SK-N-SH (cell line): ENCODE data around the gene SELENOV. TPM values are rescaled to one million over a fixed set of nuclear protein-coding genes. Genes with fewer than 3 reads are reported as not detected.

ENCODE experiments used
- CTCF ChIA-PET: fragments of 300-600, 350-600 bp; formaldehyde crosslinking; extraction: SDS; loops from one replicate; lab custom pipeline; 2021; lab: Yijun Ruan, JAX
- POLR2A ChIA-PET: fragments of 350-600 bp; sonication (Branson Sonifier 250); formaldehyde crosslinking; extraction: SDS; loops from one replicate; lab custom pipeline; 2020; ENCODE audit warnings: antibody characterized with exemption, inconsistent platforms; lab: Yijun Ruan, JAX
- DNase-seq: peaks from one replicate; pipeline ENCODE4 v3.0.0; 2012
- H2AFZ ChIP-seq: fragments of 200-600 bp; sonication (generic); 2 replicates; pipeline ENCODE4 v1.8.1; 2016; ENCODE audit warnings: antibody characterized with exemption, mild to moderate bottlenecking, low read depth
- H3F3A ChIP-seq: fragments of 200-600 bp; sonication (generic); replicated peaks from 2 replicates; pipeline ENCODE3; 2016; ENCODE audit warnings: antibody characterized with exemption, mild to moderate bottlenecking; ENCODE audit not compliant: insufficient read depth
- H3K27ac ChIP-seq, 2 experiments: fragments of 200-500 bp in 1 of 2; fragments of 200-600 bp in 1 of 2; sonication (Bioruptor generic) in 1 of 2; sonication (generic), shearing (Covaris generic) in 1 of 2; 2 replicates each; pipeline versions ENCODE4 v1.5.1 to v1.6.1; 2014 to 2016; ENCODE audit warnings: low read depth in 2 of 2, inconsistent platforms in 1 of 2, low read length in 1 of 2, mild to moderate bottlenecking in 1 of 2, mixed read lengths in 1 of 2
- H3K27me3 ChIP-seq: fragments of 200-600 bp; sonication (generic), shearing (Covaris generic); 2 replicates; pipeline ENCODE4 v1.6.1; 2016; ENCODE audit warnings: mixed run types; ENCODE audit not compliant: insufficient read depth
- H3K36me3 ChIP-seq, 2 experiments: fragments of 200-500 bp in 1 of 2; fragments of 200-600 bp in 1 of 2; sonication (Bioruptor generic) in 1 of 2; sonication (generic) in 1 of 2; replicated peaks in 1 of 2; 2 replicates each; pipeline versions ENCODE3 to v1.5.1; 2014 to 2016; ENCODE audit warnings: low read length in 1 of 2, mild to moderate bottlenecking in 1 of 2; ENCODE audit not compliant: insufficient read depth in 2 of 2, control insufficient read depth in 1 of 2
- H3K4me1 ChIP-seq, 2 experiments: fragments of 200-500 bp in 1 of 2; fragments of 200-600 bp in 1 of 2; sonication (Bioruptor generic) in 1 of 2; sonication (generic), shearing (Covaris generic) in 1 of 2; 2 replicates each; pipeline versions ENCODE4 v1.5.1 to v1.6.1; 2014 to 2016; ENCODE audit warnings: low read depth in 1 of 2, low read length in 1 of 2, mixed run types in 1 of 2; ENCODE audit not compliant: insufficient read depth in 2 of 2, control insufficient read depth in 1 of 2
- H3K4me2 ChIP-seq: fragments of 200-600 bp; sonication (generic), shearing (Covaris generic); 2 replicates; pipeline ENCODE4 v1.6.1; 2017; ENCODE audit warnings: mixed run types
- H3K4me3 ChIP-seq, 2 experiments: fragments of 200-500 bp in 1 of 2; fragments of 200-600 bp in 1 of 2; sonication (Bioruptor generic) in 1 of 2; sonication (generic), shearing (Covaris generic) in 1 of 2; 2 replicates each; pipeline versions ENCODE4 v1.5.1 to v1.8.1; 2014 to 2016; ENCODE audit warnings: low read depth in 2 of 2, inconsistent platforms in 1 of 2, low read length in 1 of 2, mild to moderate bottlenecking in 1 of 2, mixed read lengths in 1 of 2, moderate library complexity in 1 of 2
- H3K79me2 ChIP-seq: fragments of 200-600 bp; sonication (generic); 2 replicates; pipeline ENCODE4 v1.8.1; 2017; ENCODE audit warnings: mild to moderate bottlenecking; ENCODE audit not compliant: insufficient read depth
- H3K9ac ChIP-seq: fragments of 200-600 bp; sonication (generic); 2 replicates; pipeline ENCODE4 v1.6.1; 2017; ENCODE audit warnings: mixed run types
- H3K9me2 ChIP-seq: fragments of 200-600 bp; sonication (generic); 2 replicates; pipeline ENCODE4 v1.6.1; 2017; ENCODE audit warnings: mixed run types
- H3K9me3 ChIP-seq: fragments of 200-600 bp; sonication (generic); 2 replicates; pipeline ENCODE4 v1.6.1; 2017; ENCODE audit warnings: mixed run types, mild to moderate bottlenecking, moderate library complexity
- H4K20me1 ChIP-seq: fragments of 200-600 bp; sonication (generic); 2 replicates; pipeline ENCODE4 v1.6.1; 2017; ENCODE audit warnings: mild to moderate bottlenecking, mixed run types; ENCODE audit not compliant: insufficient read depth
- ELF1 ChIP-seq: IDR thresholded peaks from 2 replicates; pipeline ENCODE4 v1.4.0; 2012
- EP300 ChIP-seq, 2 experiments: IDR thresholded peaks; 2 replicates each; pipeline versions ENCODE4 v1.4.0 to v1.6.1; 2012; ENCODE audit warnings: borderline replicate concordance in 1 of 2, low read depth in 1 of 2, low read length in 1 of 2
- EZH2phosphoT487 ChIP-seq: fragments of 200-600 bp; sonication (generic); IDR thresholded peaks from 2 replicates; pipeline ENCODE4 v1.6.1; 2017; ENCODE audit warnings: low read depth, mixed run types, mild to moderate bottlenecking, antibody characterized with exemption, moderate library complexity, borderline replicate concordance
- FOSL2 ChIP-seq: IDR thresholded peaks from 2 replicates; pipeline ENCODE4 v1.4.0; 2012; ENCODE audit warnings: low read depth, mild to moderate bottlenecking, moderate library complexity, borderline replicate concordance
- FOXJ3 ChIP-seq: sonication (generic); formaldehyde crosslinking; IDR thresholded peaks from 2 replicates; pipeline ENCODE4 v1.5.1; 2020; ENCODE audit warnings: mild to moderate bottlenecking, missing genetic modification reagents
- FOXM1 ChIP-seq: IDR thresholded peaks from 2 replicates; pipeline ENCODE4 v1.4.0; 2012; ENCODE audit warnings: low read depth, mild to moderate bottlenecking
- GABPA ChIP-seq: IDR thresholded peaks from 2 replicates; pipeline ENCODE4 v1.4.0; 2012; ENCODE audit warnings: low read depth, mild to moderate bottlenecking
- GATA2 ChIP-seq: sonication (generic); formaldehyde crosslinking; IDR thresholded peaks from 2 replicates; pipeline ENCODE4 v1.5.0; 2020; ENCODE audit warnings: mild to moderate bottlenecking, missing genetic modification reagents
- JUND ChIP-seq: IDR thresholded peaks from 2 replicates; pipeline ENCODE4 v1.4.0; 2012
- MEF2A ChIP-seq: IDR thresholded peaks from 2 replicates; pipeline ENCODE4 v1.4.0; 2012; ENCODE audit warnings: low read depth, borderline replicate concordance
- MXI1 ChIP-seq: IDR thresholded peaks from 2 replicates; pipeline ENCODE4 v1.6.1; 2012; ENCODE audit warnings: mild to moderate bottlenecking, low read depth, low read length, improper control_type of control experiment
- NFIC ChIP-seq: IDR thresholded peaks from 2 replicates; pipeline ENCODE4 v1.4.0; 2012; ENCODE audit warnings: borderline replicate concordance
- NRF1 ChIP-seq: IDR thresholded peaks from 2 replicates; pipeline ENCODE4 v1.6.1; 2012; ENCODE audit warnings: low read depth, mild to moderate bottlenecking, low read length
- POLR2AphosphoS5 ChIP-seq: IDR thresholded peaks from 2 replicates; pipeline ENCODE4 v1.6.1; 2012; ENCODE audit warnings: low read depth, low read length
- SIN3A ChIP-seq: IDR thresholded peaks from 2 replicates; pipeline ENCODE4 v1.6.1; 2012; ENCODE audit warnings: low read depth, mild to moderate bottlenecking, low read length, moderate library complexity, borderline replicate concordance
- TAF1 ChIP-seq: IDR thresholded peaks from 2 replicates; pipeline ENCODE4 v1.6.1; 2012; ENCODE audit warnings: low read depth, mild to moderate bottlenecking, low read length, moderate library complexity, borderline replicate concordance
- TCF12 ChIP-seq: IDR thresholded peaks from 2 replicates; pipeline ENCODE4 v1.4.0; 2012
- TEAD4 ChIP-seq: IDR thresholded peaks from 2 replicates; pipeline ENCODE4 v1.4.0; 2012; ENCODE audit warnings: mild to moderate bottlenecking, borderline replicate concordance; ENCODE audit not compliant: insufficient read depth
- USF1 ChIP-seq: IDR thresholded peaks from 2 replicates; pipeline ENCODE4 v1.4.0; 2012; ENCODE audit warnings: low read depth, borderline replicate concordance
- USF2 ChIP-seq: fragments of 150-350 bp; IDR thresholded peaks from 2 replicates; pipeline ENCODE4 v1.6.1; 2017; ENCODE audit warnings: antibody characterized with exemption, low read length, low read depth, borderline replicate concordance
- YY1 ChIP-seq: IDR thresholded peaks from 2 replicates; pipeline ENCODE4 v1.4.0; 2012; ENCODE audit warnings: low read depth, mild to moderate bottlenecking
- WGBS: methylation state at CpG from one replicate; pipeline ENCODE4 v1.1.6; 2017; ENCODE audit warnings: low lambda C conversion rate; 5-methylcytosine and 5-hydroxymethylcytosine counted together
- polyA plus RNA-seq, 3 experiments: library from polyadenylated mRNA; depleted of rRNA; stranded (reverse); fragments of >200 nt; gene quantifications; 2 replicates each; pipeline ENCODE4 v1.2.3, GENCODE V29; 2012
- TF ChIP-seq, protein P1 (sequence below): fragments of 200-600 bp; sonication (generic); IDR thresholded peaks from 2 replicates; pipeline ENCODE4 v1.6.1; 2017; ENCODE audit warnings: antibody characterized with exemption, mild to moderate bottlenecking, moderate library complexity
- TF ChIP-seq, protein P2 (sequence below): IDR thresholded peaks from 2 replicates; pipeline ENCODE4 v1.4.0; 2012; ENCODE audit warnings: low read depth
- TF ChIP-seq, protein P3 (sequence below): fragments of 150-350 bp; IDR thresholded peaks from 2 replicates; pipeline ENCODE4 v1.6.1; 2016; ENCODE audit warnings: mild to moderate bottlenecking, low read depth, low read length

The SELENOV gene
- polyA plus RNA-seq, 1 of the 3 experiments (the other 2 are of a cell fraction), result 0.08 TPM

GRCh38 chr19:39481229-39481545, 33.8 kb upstream of the SELENOV start:
- peak overlapping the region; percentile 95 for H3K4me2 ChIP-seq
- H3K4me1 ChIP-seq, result peaks cover 0 to 14% of the 10 kb centered on the region in 2 experiments; a peak in 1 of 4 replicates
- peaks cover 22% of the 10 kb centered on the region for H3F3A ChIP-seq
- ChIA-PET POLR2A (no interaction called here), CTCF (interaction anchor here (1.2 to 1.3 kb wide), 2 partner anchors 17 to 52 kb away, joined by 5 to 8 read pairs; partner anchors contain the start of gene EID2B)
- H3K36me3 ChIP-seq, result peaks cover 18% of the 10 kb centered on the region in 2 experiments
- no peaks in the 10 kb centered on the region for H3K27me3 ChIP-seq
- peak overlapping the region; percentile 96 for H3K9ac ChIP-seq
- H3K9me3 ChIP-seq, result no peaks in the 10 kb centered on the region
- peak overlapping the region; percentile 65 to 66; a peak in 3 of 4 replicates for H3K27ac ChIP-seq
- H4K20me1 ChIP-seq, result no peaks in the 10 kb centered on the region
- peaks cover 33% of the 10 kb centered on the region for H3K79me2 ChIP-seq
- H3K4me3 ChIP-seq, result peak overlapping the region; percentile 94 to 95
- peak overlapping the region; percentile 88 for H2AFZ ChIP-seq
- no peak for DNase-seq
- no peaks in the 10 kb centered on the region for H3K9me2 ChIP-seq
- TF ChIP-seq NFIC (no peak), EZH2phosphoT487 (no peak), FOXM1 (no peak), MXI1 (no peak), FOXJ3 (CRISPR knock-in tag) (no peak), GABPA (no peak), TEAD4 (no peak), POLR2AphosphoS5 (no peak), NRF1 (no peak), EP300 (IDR thresholded peaks at IDR 0.05; ENCODE audit: borderline replicate concordance in 1 of 2, low read depth in 1 of 2, low read length in 1 of 2) (no peak), ELF1 (no peak), TCF12 (no peak), JUND (no peak), TAF1 (no peak), MEF2A (no peak)
- TF ChIP-seq, protein P1, sequence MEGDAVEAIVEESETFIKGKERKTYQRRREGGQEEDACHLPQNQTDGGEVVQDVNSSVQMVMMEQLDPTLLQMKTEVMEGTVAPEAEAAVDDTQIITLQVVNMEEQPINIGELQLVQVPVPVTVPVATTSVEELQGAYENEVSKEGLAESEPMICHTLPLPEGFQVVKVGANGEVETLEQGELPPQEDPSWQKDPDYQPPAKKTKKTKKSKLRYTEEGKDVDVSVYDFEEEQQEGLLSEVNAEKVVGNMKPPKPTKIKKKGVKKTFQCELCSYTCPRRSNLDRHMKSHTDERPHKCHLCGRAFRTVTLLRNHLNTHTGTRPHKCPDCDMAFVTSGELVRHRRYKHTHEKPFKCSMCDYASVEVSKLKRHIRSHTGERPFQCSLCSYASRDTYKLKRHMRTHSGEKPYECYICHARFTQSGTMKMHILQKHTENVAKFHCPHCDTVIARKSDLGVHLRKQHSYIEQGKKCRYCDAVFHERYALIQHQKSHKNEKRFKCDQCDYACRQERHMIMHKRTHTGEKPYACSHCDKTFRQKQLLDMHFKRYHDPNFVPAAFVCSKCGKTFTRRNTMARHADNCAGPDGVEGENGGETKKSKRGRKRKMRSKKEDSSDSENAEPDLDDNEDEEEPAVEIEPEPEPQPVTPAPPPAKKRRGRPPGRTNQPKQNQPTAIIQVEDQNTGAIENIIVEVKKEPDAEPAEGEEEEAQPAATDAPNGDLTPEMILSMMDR, result no peak
- TF ChIP-seq, protein P2, sequence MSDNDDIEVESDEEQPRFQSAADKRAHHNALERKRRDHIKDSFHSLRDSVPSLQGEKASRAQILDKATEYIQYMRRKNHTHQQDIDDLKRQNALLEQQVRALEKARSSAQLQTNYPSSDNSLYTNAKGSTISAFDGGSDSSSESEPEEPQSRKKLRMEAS, result no peak
- WGBS, result 1% methylated on average over 10 of the region's 12 CpGs

- Histone ChIP-seq H3K9ac (peak overlapping the region; percentile 96), H4K20me1 (no peaks in the 10 kb centered on the region), H3K4me3 (peak overlapping the region; percentile 94 to 95), H3K27me3 (no peaks in the 10 kb centered on the region), H2AFZ (no peak overlapping the region), H3K9me3 (no peaks in the 10 kb centered on the region), H3K9me2 (no peaks in the 10 kb centered on the region), H3K4me1 (peaks cover 0 to 14% of the 10 kb centered on the region in 2 experiments; a peak in 1 of 4 replicates), H3K36me3 (peaks cover 15 to 20% of the 10 kb centered on the region in 2 experiments), H3K79me2 (peaks cover 37% of the 10 kb centered on the region), H3K27ac (no peak overlapping the region), H3K4me2 (peak overlapping the region; percentile 95), H3F3A (peaks cover 20% of the 10 kb centered on the region)
- 67% methylated on average over 9 of the region's 11 CpGs for WGBS
- POLR2A ChIA-PET, result no interaction called here
- CTCF ChIA-PET, result interaction anchor here (1.3 kb wide), 1 partner anchor 16 kb away, joined by 5 read pairs; no protein-coding TSS in a partner anchor
- no peak for DNase-seq
- TF ChIP-seq EP300 (IDR thresholded peaks at IDR 0.05; ENCODE audit: borderline replicate concordance in 1 of 2, low read depth in 1 of 2, low read length in 1 of 2) (no peak), USF1 (no peak), USF2 (no peak), GATA2 (CRISPR knock-in tag) (no peak), FOSL2 (no peak), YY1 (no peak), ELF1 (no peak), GABPA (no peak), TEAD4 (no peak), EZH2phosphoT487 (no peak), TCF12 (no peak), MEF2A (no peak), NRF1 (no peak), SIN3A (no peak), TAF1 (no peak), MXI1 (no peak)
- TF ChIP-seq, protein P3, sequence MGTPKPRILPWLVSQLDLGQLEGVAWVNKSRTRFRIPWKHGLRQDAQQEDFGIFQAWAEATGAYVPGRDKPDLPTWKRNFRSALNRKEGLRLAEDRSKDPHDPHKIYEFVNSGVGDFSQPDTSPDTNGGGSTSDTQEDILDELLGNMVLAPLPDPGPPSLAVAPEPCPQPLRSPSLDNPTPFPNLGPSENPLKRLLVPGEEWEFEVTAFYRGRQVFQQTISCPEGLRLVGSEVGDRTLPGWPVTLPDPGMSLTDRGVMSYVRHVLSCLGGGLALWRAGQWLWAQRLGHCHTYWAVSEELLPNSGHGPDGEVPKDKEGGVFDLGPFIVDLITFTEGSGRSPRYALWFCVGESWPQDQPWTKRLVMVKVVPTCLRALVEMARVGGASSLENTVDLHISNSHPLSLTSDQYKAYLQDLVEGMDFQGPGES, result no peak
Measured at GRCh38 chr19:39481676-39482075, 33.3 kb upstream of the SELENOV start.
